Measurements from ENCODE around the gene IKZF4. TPM values are rescaled to one million over a fixed set of nuclear protein-coding genes. Genes with fewer than 3 reads are reported as not detected.

Gene IKZF4
- total and polyA plus RNA-seq, 2 of the 8 experiments (the other 6 are each of a cell fraction or from before 2014, with no cell fraction given), result 8.0 to 13.3 TPM

- TF ChIP-seq RAD21 (IDR thresholded peaks at IDR 0.05 in 1 of 2, conservative IDR thresholded peaks at IDR 0.05 in 1 of 2; ENCODE audit: low read depth in 2 of 2, low read length in 2 of 2), result peak; percentile 68 to 79
Observed at GRCh38 chr12:55996201-55996714, 24.6 kb upstream of the IKZF4 start (continued).

Measured in H1 (cell line).